Measurements from ENCODE around the gene TMIGD1. TPM values are rescaled to one million over a fixed set of nuclear protein-coding genes. Genes with fewer than 3 reads are reported as not detected.

TMIGD1 gene
- total and polyA plus RNA-seq, 2 donors (not counting 1 experiment from before 2014, with no cell fraction given): not detected

GRCh38 chr17:30380643-30381339 lies 46.9 kb upstream of the TMIGD1 start:
- ATAC-seq (ENCODE audit: low read depth) (no peak), DNase-seq (peak; percentile 25)
- H3K4me2 ChIP-seq (replicated peaks; ENCODE audit: low read depth, low read length, poor library complexity, severe bottlenecking): peak overlapping the region; percentile 83
- Mint-ChIP-seq H3K4me3 (peak overlapping the region; percentile 20), H3K4me1 (peaks cover 28% of the 10 kb centered on the region), H3K9me3 (ENCODE audit: insufficient read depth) (no peaks in the 10 kb centered on the region), H3K27me3 (peaks cover 45% of the 10 kb centered on the region), H3K27ac (no peak overlapping the region)
- POLR2A ChIA-PET: no interaction called here
- peaks cover 14% of the 10 kb centered on the region for H4K20me1 ChIP-seq (ENCODE audit: control insufficient read depth, insufficient read depth, low read length, poor library complexity, severe bottlenecking)
- H3K9ac ChIP-seq (ENCODE audit: low read length): no peak overlapping the region
- 78% methylated on average over 4 of the region's 7 CpGs for WGBS (ENCODE audit: insufficient coverage)
- H3K79me2 ChIP-seq (ENCODE audit: control insufficient read depth, insufficient read depth, low read length): no peaks in the 10 kb centered on the region
- H3K4me3 ChIP-seq (ENCODE audit: control extremely low read depth in 1 of 5, extremely low read depth in 1 of 5, insufficient read depth in 1 of 5, low read depth in 2 of 5, low read length in 4 of 5): peak overlapping the region in 1 of 5 experiments; percentile 97
- H3K27me3 ChIP-seq (replicated peaks in 1 of 4; ENCODE audit: control extremely low read depth in 1 of 4, control insufficient read depth in 3 of 4, insufficient read depth in 4 of 4, low read length in 3 of 4): peaks cover 0 to 36% (median 34%) of the 10 kb centered on the region in 4 experiments
- no peak overlapping the region for H3K27ac ChIP-seq (ENCODE audit: low read length in 2 of 2)
- no peaks in the 10 kb centered on the region for H3K36me3 ChIP-seq (replicated peaks in 1 of 2; ENCODE audit: control extremely low read depth in 1 of 2, control insufficient read depth in 1 of 2, extremely low read depth in 1 of 2, insufficient read depth in 2 of 2, low read length in 1 of 2)
- intact Hi-C loops (cut with micrococcal nuclease): no loop called here
- CTCF ChIA-PET: interaction anchor here (0.6 to 1.0 kb wide), 4 partner anchors 15 to 266 kb away, joined by 3 to 5 read pairs (median 4); no protein-coding TSS in a partner anchor
- peaks cover 17 to 19% of the 10 kb centered on the region in 2 donors for H3K4me1 ChIP-seq (ENCODE audit: control insufficient read depth in 2 of 2, insufficient read depth in 2 of 2, low read length in 2 of 2)
- H2AFZ ChIP-seq (ENCODE audit: insufficient read depth, low read depth, low read length, poor library complexity, severe bottlenecking): no peak overlapping the region
- no peaks in the 10 kb centered on the region for H3K9me3 ChIP-seq (ENCODE audit: control extremely low read depth in 1 of 3, control insufficient read depth in 2 of 3, insufficient read depth in 1 of 3, low read length in 2 of 3)
- TF ChIP-seq EZH2 (IDR thresholded peaks at IDR 0.05; ENCODE audit: borderline replicate concordance, insufficient read depth, low read depth, low read length, poor library complexity, severe bottlenecking) (no peak), CTCF (IDR thresholded peaks at IDR 0.05) (no peak)

- TF ChIP-seq EZH2 (IDR thresholded peaks at IDR 0.05; ENCODE audit: borderline replicate concordance, insufficient read depth, low read depth, low read length, poor library complexity, severe bottlenecking) (peak; percentile 20), CTCF (IDR thresholded peaks at IDR 0.05) (no peak)
- Mint-ChIP-seq H3K27ac (no peak overlapping the region), H3K4me1 (peaks cover 28% of the 10 kb centered on the region), H3K9me3 (ENCODE audit: insufficient read depth) (no peaks in the 10 kb centered on the region), H3K4me3 (peak overlapping the region; percentile 86), H3K27me3 (peaks cover 46% of the 10 kb centered on the region)
- intact Hi-C loops (cut with micrococcal nuclease): loop anchor here (2.0 to 10.0 kb wide), 4 partner anchors 97 to 1088 kb away; partner anchors contain the start of genes CRLF3, GOSR1 and NUFIP2
- no peaks in the 10 kb centered on the region for H3K79me2 ChIP-seq (ENCODE audit: control insufficient read depth, insufficient read depth, low read length)
- no peaks in the 10 kb centered on the region for H3K9me3 ChIP-seq (ENCODE audit: control extremely low read depth in 1 of 3, control insufficient read depth in 2 of 3, insufficient read depth in 1 of 3, low read length in 2 of 3)
- POLR2A ChIA-PET: no interaction called here
- H3K4me2 ChIP-seq (replicated peaks; ENCODE audit: low read depth, low read length, poor library complexity, severe bottlenecking): peak overlapping the region; percentile 83
- DNase-seq (peak; percentile 68), ATAC-seq (ENCODE audit: low read depth) (peak; percentile 11)
- H2AFZ ChIP-seq (ENCODE audit: insufficient read depth, low read depth, low read length, poor library complexity, severe bottlenecking): peak overlapping the region; percentile 89
- peak overlapping the region; percentile 62 to 97 (median 77) for H3K4me3 ChIP-seq (ENCODE audit: control extremely low read depth in 1 of 5, extremely low read depth in 1 of 5, insufficient read depth in 1 of 5, low read depth in 2 of 5, low read length in 4 of 5)
- peak overlapping the region; percentile 83 for H3K9ac ChIP-seq (ENCODE audit: low read length)
- peaks cover 17 to 19% of the 10 kb centered on the region in 2 donors for H3K4me1 ChIP-seq (ENCODE audit: control insufficient read depth in 2 of 2, insufficient read depth in 2 of 2, low read length in 2 of 2)
- H3K27me3 ChIP-seq (replicated peaks in 1 of 4; ENCODE audit: control extremely low read depth in 1 of 4, control insufficient read depth in 3 of 4, insufficient read depth in 4 of 4, low read length in 3 of 4): peaks cover 0 to 40% (median 37%) of the 10 kb centered on the region in 4 experiments
- no peak overlapping the region for H3K27ac ChIP-seq (ENCODE audit: low read length in 2 of 2)
- CTCF ChIA-PET: interaction anchor here (1.0 kb wide), 1 partner anchor 15 kb away, joined by 4 read pairs; no protein-coding TSS in a partner anchor
- H4K20me1 ChIP-seq (ENCODE audit: control insufficient read depth, insufficient read depth, low read length, poor library complexity, severe bottlenecking): peaks cover 14% of the 10 kb centered on the region
- no peaks in the 10 kb centered on the region for H3K36me3 ChIP-seq (replicated peaks in 1 of 2; ENCODE audit: control extremely low read depth in 1 of 2, control insufficient read depth in 1 of 2, extremely low read depth in 1 of 2, insufficient read depth in 2 of 2, low read length in 1 of 2)
- 42% methylated on average over 2 of the region's 5 CpGs for WGBS (ENCODE audit: insufficient coverage)
Observed at GRCh38 chr17:30379903-30380381, 46.1 kb upstream of the TMIGD1 start.
